GM12878 (cell line): ENCODE results near the gene CDK3. TPM values are rescaled to one million over a fixed set of nuclear protein-coding genes. Genes with fewer than 3 reads are reported as not detected.

Experiments
- ATAC-seq: fragments of 200-7000 bp; cut with Tn5 transposase; 3 replicates; pipeline ENCODE4 v1.9.1; 2020; ENCODE audit warnings: mild to moderate bottlenecking, moderate library complexity
- BruUV-seq: library from RNA; stranded (reverse); fragments of 400-500 nt; replicated peaks from 2 replicates; lab custom pipeline; 2021; lab: Mats Ljungman, UMichigan
- CTCF ChIA-PET: fragments of 300-600 bp; sonication (Branson Sonifier 250); formaldehyde crosslinking; extraction: SDS; loops from one replicate; lab custom pipeline; 2021; ENCODE audit warnings: inconsistent platforms; lab: Yijun Ruan, JAX
- POLR2A ChIA-PET: fragments of 350-600 bp; formaldehyde crosslinking; extraction: SDS; loops from one replicate; lab custom pipeline; 2021; ENCODE audit warnings: inconsistent platforms; lab: Charles Lee
- RAD21 ChIA-PET: fragments of 300-600 bp; sonication (Branson Sonifier 250); formaldehyde crosslinking; loops from one replicate; lab custom pipeline; 2023; ENCODE audit warnings: antibody characterized with exemption; ENCODE audit not compliant: unreplicated experiment; lab: Charles Lee
- SMC1A ChIA-PET: fragments of 300-600 bp; sonication (Branson Sonifier 250); formaldehyde crosslinking; loops from one replicate; lab custom pipeline; 2023; ENCODE audit not compliant: unreplicated experiment, uncharacterized antibody; lab: Charles Lee
- DNase-seq: peaks from one replicate; pipeline ENCODE4 v3.0.0-alpha.2; 2011; ENCODE audit warnings: low read depth, low spot score
- FAIRE-seq: peaks from 3 replicates; lab custom pipeline; 2011; peaks lifted over from hg19 to GRCh38; lab: Jason Lieb, UNC
- H2AFZ ChIP-seq: 2 replicates; pipeline ENCODE4 v1.6.0; 2011; ENCODE audit warnings: low read depth, low read length, control low read depth; ENCODE audit not compliant: control insufficient read depth
- H3K27ac ChIP-seq: 2 replicates; pipeline ENCODE4 v1.5.1; 2011; ENCODE audit warnings: control low read depth; ENCODE audit not compliant: control insufficient read depth, insufficient read depth
- H3K27me3 ChIP-seq, 2 experiments: replicated peaks in 1 of 2; 2 replicates each; pipeline versions ENCODE4 v1.6.0 to v1.6.1; 2011; ENCODE audit warnings: low read length in 1 of 2; ENCODE audit not compliant: control insufficient read depth in 2 of 2, insufficient read depth in 2 of 2
- H3K36me3 ChIP-seq, 2 experiments: 2 replicates each; pipeline ENCODE4 v1.5.1; 2011; ENCODE audit warnings: low read length in 1 of 2; ENCODE audit not compliant: control insufficient read depth in 2 of 2, insufficient read depth in 2 of 2
- H3K4me1 ChIP-seq: 2 replicates; pipeline ENCODE4 v1.6.1; 2011; ENCODE audit warnings: mild to moderate bottlenecking, low read length, moderate library complexity, mixed read lengths; ENCODE audit not compliant: control insufficient read depth, insufficient read depth
- H3K4me2 ChIP-seq: 2 replicates; pipeline ENCODE4 v1.6.0; 2011; ENCODE audit warnings: control low read depth; ENCODE audit not compliant: control insufficient read depth, insufficient read depth
- H3K4me3 ChIP-seq: fragments of 200-600 bp; sonication (generic); 2 replicates; pipeline ENCODE4 v1.5.1; 2016
- H3K79me2 ChIP-seq: 2 replicates; pipeline ENCODE4 v1.6.0; 2011; ENCODE audit warnings: low read length; ENCODE audit not compliant: control insufficient read depth, insufficient read depth
- H3K9ac ChIP-seq: 2 replicates; pipeline ENCODE4 v1.8.0; 2011; ENCODE audit warnings: low read length, control low read depth, mixed read lengths; ENCODE audit not compliant: control insufficient read depth, insufficient read depth
- H3K9me3 ChIP-seq: replicated peaks from 3 replicates; pipeline ENCODE4 v1.5.1; 2011; ENCODE audit warnings: mild to moderate bottlenecking, low read length; ENCODE audit not compliant: control insufficient read depth, insufficient read depth
- H4K20me1 ChIP-seq: 2 replicates; pipeline ENCODE4 v1.6.0; 2011; ENCODE audit not compliant: control insufficient read depth, insufficient read depth
- CEBPB ChIP-seq, 2 experiments: fragments of 150-350 bp in 1 of 2; IDR thresholded peaks; 2 replicates each; pipeline ENCODE4 v1.6.1; 2012 to 2014; ENCODE audit warnings: low read depth in 2 of 2, low read length in 2 of 2, borderline replicate concordance in 1 of 2, inconsistent platforms in 1 of 2
- HDAC6 ChIP-seq: fragments of 200-600 bp; sonication (generic); IDR thresholded peaks from one replicate; pipeline ENCODE4 v1.8.0; 2017; ENCODE audit warnings: antibody characterized with exemption; ENCODE audit not compliant: unreplicated experiment
- IKZF2 ChIP-seq, 2 experiments: fragments of 450-650 bp; IDR thresholded peaks; 2 replicates each; pipeline ENCODE4 v1.6.1; 2017; ENCODE audit warnings: mild to moderate bottlenecking in 2 of 2, moderate library complexity in 2 of 2
- KLF5 ChIP-seq: fragments of 450-650 bp; IDR thresholded peaks from 2 replicates; pipeline ENCODE4 v1.6.1; 2014; ENCODE audit warnings: mild to moderate bottlenecking; ENCODE audit not compliant: partially characterized antibody
- SRF ChIP-seq, 2 experiments: IDR thresholded peaks; 2 replicates each; pipeline ENCODE4 v1.6.1; 2011; ENCODE audit warnings: low read depth in 2 of 2, low read length in 2 of 2, mild to moderate bottlenecking in 1 of 2, moderate library complexity in 1 of 2
- YY1 ChIP-seq: IDR thresholded peaks from 2 replicates; pipeline ENCODE4 v1.6.1; 2011; ENCODE audit warnings: low read depth, mild to moderate bottlenecking, low read length
- ZNF384 ChIP-seq: IDR thresholded peaks from 2 replicates; pipeline ENCODE4 v1.6.1; 2012; ENCODE audit warnings: low read depth, mild to moderate bottlenecking, low read length, improper control_type of control experiment, borderline replicate concordance
- ZSCAN29 ChIP-seq: fragments of 450-650 bp; IDR thresholded peaks from 2 replicates; pipeline ENCODE4 v1.6.1; 2017; ENCODE audit warnings: mild to moderate bottlenecking, moderate library complexity
- WGBS: methylation state at CpG from one replicate; pipeline ENCODE4 v1.1.6; 2016; ENCODE audit warnings: low lambda C conversion rate; ENCODE audit not compliant: insufficient replicate concordance, insufficient coverage; ENCODE audit errors: missing lambda C conversion rate; 5-methylcytosine and 5-hydroxymethylcytosine counted together
- in situ Hi-C: fragments of 300-500 bp; cut with MboI; formaldehyde crosslinking; loops from 9 replicates; pipeline ENCODE4 v1.14.3; 2018; ENCODE audit warnings: mixed read lengths
- intact Hi-C: fragments of 100-400 bp; cut with micrococcal nuclease; formaldehyde crosslinking; loops from one replicate; pipeline ENCODE4 v1.14.2; 2022; ENCODE audit not compliant: unreplicated experiment
- polyA plus RNA-seq, 11 experiments: library from polyadenylated mRNA; depleted of rRNA in 4 of 11; unstranded in 6 of 11; stranded (reverse) in 5 of 11; fragments of >200 nt; fragmentation: Nextera tagmentation in 4 of 11; fragmentation: Illumina TruSeq in 1 of 11; extraction: Ambion mirVana in 4 of 11; extraction: Trizol in 1 of 11; gene quantifications; 1 replicate in 1 of 11; 2 replicates in 10 of 11; pipeline versions ENCODE4 v1.2.1 to v1.2.3, GENCODE V29; 2011 to 2016; ENCODE audit warnings: inconsistent platforms in 2 of 11, missing spikeins in 2 of 11, low read depth in 1 of 11
- total RNA-seq, 4 experiments: library from RNA; depleted of rRNA in 3 of 4; stranded (reverse); fragments of >200 nt in 3 of 4; fragmentation: Illumina TruSeq in 1 of 4; extraction: Trizol in 1 of 4; gene quantifications; 2 replicates each; pipeline versions ENCODE4 v1.2.1 to v1.2.3, GENCODE V29; 2013 to 2021
- TF ChIP-seq, protein P1 (sequence below): IDR thresholded peaks from 2 replicates; pipeline ENCODE4 v1.6.1; 2012; ENCODE audit warnings: improper control_type of control experiment, low read depth, low read length; ENCODE audit not compliant: insufficient replicate concordance

CDK3 gene
- total and polyA plus RNA-seq, 10 of the 15 experiments (the other 5 are each of a cell fraction or from before 2014, with no cell fraction given), result 1.1 to 7.1 (median 4.2) TPM

DNA sequence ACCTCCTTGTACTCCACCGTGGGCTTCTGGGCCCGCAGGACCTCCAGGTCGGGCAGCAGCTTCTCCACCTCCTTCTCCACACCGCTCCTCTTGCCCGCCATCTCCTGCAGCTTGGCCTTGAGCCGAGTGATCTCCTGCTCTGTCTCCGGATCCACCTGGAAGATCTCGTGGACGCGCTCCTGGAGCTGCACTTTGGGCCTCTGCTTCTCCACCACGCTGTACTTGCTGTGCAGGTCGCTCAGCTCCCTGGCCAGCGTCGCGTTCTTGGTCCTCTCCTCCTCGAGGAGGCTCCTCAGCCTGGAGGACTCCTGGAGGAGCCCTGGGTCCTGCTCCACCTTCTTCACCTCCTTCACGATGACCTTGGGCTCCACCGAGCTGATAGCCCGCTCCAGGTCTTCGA, 8.8 kb downstream of the CDK3 start:
- POLR2A ChIA-PET, result interaction anchor here (0.5 to 1.3 kb wide), 2 partner anchors 13 to 306 kb away, joined by 4 to 6 read pairs; no protein-coding TSS in a partner anchor
- SMC1A ChIA-PET, result interaction anchor here (10.8 kb wide), 1 partner anchor 104 kb away, joined by 61 read pairs; the partner anchor contains the start of gene MRPL38
- CTCF ChIA-PET, result interaction anchor here (1.0 to 12.8 kb wide), 7 partner anchors 9 to 286 kb away, joined by 3 to 128 read pairs (median 5); partner anchors contain the start of genes CDK3 and MRPL38

More for the DNA sequence above, 8.8 kb downstream of the CDK3 start:
- Histone ChIP-seq H3K9me3 (no peaks in the 10 kb centered on the region), H3K9ac (no peak overlapping the region), H3K36me3 (no peaks in the 10 kb centered on the region), H3K79me2 (no peaks in the 10 kb centered on the region), H2AFZ (no peak overlapping the region), H4K20me1 (no peaks in the 10 kb centered on the region)
- BruUV-seq, result no TSS peak
- in situ Hi-C loops, result loop anchor here (5.0 kb wide), 1 partner anchor 102 kb away; no protein-coding TSS in a partner anchor
- WGBS, result 69% methylated on average over 19 of the region's 20 CpGs
- no peak for DNase-seq
- TF ChIP-seq, protein P1, sequence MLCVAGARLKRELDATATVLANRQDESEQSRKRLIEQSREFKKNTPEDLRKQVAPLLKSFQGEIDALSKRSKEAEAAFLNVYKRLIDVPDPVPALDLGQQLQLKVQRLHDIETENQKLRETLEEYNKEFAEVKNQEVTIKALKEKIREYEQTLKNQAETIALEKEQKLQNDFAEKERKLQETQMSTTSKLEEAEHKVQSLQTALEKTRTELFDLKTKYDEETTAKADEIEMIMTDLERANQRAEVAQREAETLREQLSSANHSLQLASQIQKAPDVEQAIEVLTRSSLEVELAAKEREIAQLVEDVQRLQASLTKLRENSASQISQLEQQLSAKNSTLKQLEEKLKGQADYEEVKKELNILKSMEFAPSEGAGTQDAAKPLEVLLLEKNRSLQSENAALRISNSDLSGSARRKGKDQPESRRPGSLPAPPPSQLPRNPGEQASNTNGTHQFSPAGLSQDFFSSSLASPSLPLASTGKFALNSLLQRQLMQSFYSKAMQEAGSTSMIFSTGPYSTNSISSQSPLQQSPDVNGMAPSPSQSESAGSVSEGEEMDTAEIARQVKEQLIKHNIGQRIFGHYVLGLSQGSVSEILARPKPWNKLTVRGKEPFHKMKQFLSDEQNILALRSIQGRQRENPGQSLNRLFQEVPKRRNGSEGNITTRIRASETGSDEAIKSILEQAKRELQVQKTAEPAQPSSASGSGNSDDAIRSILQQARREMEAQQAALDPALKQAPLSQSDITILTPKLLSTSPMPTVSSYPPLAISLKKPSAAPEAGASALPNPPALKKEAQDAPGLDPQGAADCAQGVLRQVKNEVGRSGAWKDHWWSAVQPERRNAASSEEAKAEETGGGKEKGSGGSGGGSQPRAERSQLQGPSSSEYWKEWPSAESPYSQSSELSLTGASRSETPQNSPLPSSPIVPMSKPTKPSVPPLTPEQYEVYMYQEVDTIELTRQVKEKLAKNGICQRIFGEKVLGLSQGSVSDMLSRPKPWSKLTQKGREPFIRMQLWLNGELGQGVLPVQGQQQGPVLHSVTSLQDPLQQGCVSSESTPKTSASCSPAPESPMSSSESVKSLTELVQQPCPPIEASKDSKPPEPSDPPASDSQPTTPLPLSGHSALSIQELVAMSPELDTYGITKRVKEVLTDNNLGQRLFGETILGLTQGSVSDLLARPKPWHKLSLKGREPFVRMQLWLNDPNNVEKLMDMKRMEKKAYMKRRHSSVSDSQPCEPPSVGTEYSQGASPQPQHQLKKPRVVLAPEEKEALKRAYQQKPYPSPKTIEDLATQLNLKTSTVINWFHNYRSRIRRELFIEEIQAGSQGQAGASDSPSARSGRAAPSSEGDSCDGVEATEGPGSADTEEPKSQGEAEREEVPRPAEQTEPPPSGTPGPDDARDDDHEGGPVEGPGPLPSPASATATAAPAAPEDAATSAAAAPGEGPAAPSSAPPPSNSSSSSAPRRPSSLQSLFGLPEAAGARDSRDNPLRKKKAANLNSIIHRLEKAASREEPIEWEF, result no peak
- TF ChIP-seq YY1 (no peak), KLF5 (no peak), SRF (IDR thresholded peaks at IDR 0.05; ENCODE audit: low read depth in 2 of 2, low read length in 2 of 2) (no peak), CEBPB (IDR thresholded peaks at IDR 0.05; ENCODE audit: borderline replicate concordance in 1 of 2, low read depth in 2 of 2, low read length in 2 of 2) (no peak), IKZF2 (IDR thresholded peaks at IDR 0.05) (no peak), ZNF384 (no peak), ZSCAN29 (no peak), HDAC6 (no peak)
- TF ChIP-seq, all 136 proteins: peak for 0
- no peak overlapping the region for H3K4me3 ChIP-seq
- RAD21 ChIA-PET, result interaction anchor here (1.4 to 2.2 kb wide), 2 partner anchors 13 to 270 kb away, joined by 3 to 6 read pairs; no protein-coding TSS in a partner anchor
- H3K4me2 ChIP-seq, result no peak overlapping the region
- intact Hi-C loops, result no loop called here
- no peak overlapping the region for H3K27ac ChIP-seq
- no peaks in the 10 kb centered on the region for H3K27me3 ChIP-seq
- no peaks in the 10 kb centered on the region for H3K4me1 ChIP-seq
- no peak for ATAC-seq
- no peak for FAIRE-seq
